Activated CD4-positive, alpha-beta memory T cell treated with anti-CD3 and anti-CD28 coated beads for 36 hours (primary cell): ENCODE data around the gene AUH. TPM values are rescaled to one million over a fixed set of nuclear protein-coding genes. Genes with fewer than 3 reads are reported as not detected.

Experiments
- CTCF ChIA-PET: fragments of 350-600 bp; sonication (Branson Sonifier 250); formaldehyde crosslinking; loops from one replicate; lab custom pipeline; 2021; ENCODE audit warnings: antibody characterized with exemption, inconsistent platforms; lab: Charles Lee
- POLR2A ChIA-PET: fragments of 350-600 bp; sonication (Branson Sonifier 250); formaldehyde crosslinking; loops from one replicate; lab custom pipeline; 2021; ENCODE audit warnings: antibody characterized with exemption; lab: Charles Lee
- DNase-seq: peaks from one replicate; pipeline ENCODE4 v3.0.0-alpha.2; 2020
- H3K27ac Mint-ChIP-seq: one replicate; pipeline ENCODE4 v1.8.0; 2021; ENCODE audit warnings: mixed read lengths
- H3K27me3 Mint-ChIP-seq: one replicate; pipeline ENCODE4 v1.8.0; 2021; ENCODE audit warnings: mixed read lengths
- H3K36me3 Mint-ChIP-seq: one replicate; pipeline ENCODE4 v1.8.0; 2021; ENCODE audit warnings: mixed read lengths
- H3K4me1 Mint-ChIP-seq: one replicate; pipeline ENCODE4 v1.8.0; 2021; ENCODE audit warnings: low read depth, mixed read lengths
- H3K4me3 Mint-ChIP-seq: one replicate; pipeline ENCODE4 v1.8.0; 2021; ENCODE audit warnings: mild to moderate bottlenecking, mixed read lengths
- H3K9me3 Mint-ChIP-seq: one replicate; pipeline ENCODE4 v1.8.0; 2021; ENCODE audit warnings: mixed read lengths
- intact Hi-C: fragments of 100-400 bp; cut with micrococcal nuclease; formaldehyde crosslinking; loops from one replicate; pipeline ENCODE4 v1.15.1; 2023
- total RNA-seq, 2 experiments: library from RNA; stranded (reverse); gene quantifications; one replicate each; pipeline ENCODE4 v1.2.3, GENCODE V29; 2021

AUH gene
- total RNA-seq, 2 experiments from 2014 or later, result 38.8 to 40.9 TPM

DNA sequence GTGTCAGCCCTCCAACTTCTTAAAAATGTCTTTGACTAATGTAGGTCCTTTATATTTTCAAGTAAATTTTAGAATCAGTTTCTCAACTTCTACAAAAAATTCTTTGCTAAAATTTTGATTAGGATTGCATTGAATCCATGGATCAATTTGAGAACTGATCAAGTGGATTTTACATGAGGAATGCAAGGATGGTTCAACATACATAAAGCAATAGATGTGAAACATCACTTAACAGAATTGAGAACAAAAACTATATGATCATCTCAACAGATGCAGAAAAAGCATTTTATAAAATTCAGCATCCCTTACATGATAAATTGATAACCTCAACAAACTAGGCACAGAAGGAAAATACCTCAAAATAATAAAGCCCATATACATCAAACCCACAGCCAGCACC, 190.8 kb downstream of the AUH start:
- H3K27ac Mint-ChIP-seq, result no peak overlapping the region
- H3K9me3 Mint-ChIP-seq, result peaks cover 34% of the 10 kb centered on the region
- DNase-seq, result no peak
- H3K27me3 Mint-ChIP-seq, result no peaks in the 10 kb centered on the region
- H3K4me3 Mint-ChIP-seq, result no peak overlapping the region
- peaks cover 26% of the 10 kb centered on the region for H3K36me3 Mint-ChIP-seq
- ChIA-PET CTCF (interaction anchor here (0.7 kb wide), 1 partner anchor 138 kb away, joined by 4 read pairs; no protein-coding TSS in a partner anchor), POLR2A (no interaction called here)
- peaks cover 27% of the 10 kb centered on the region for H3K4me1 Mint-ChIP-seq
- intact Hi-C loops, result no loop called here

DNA sequence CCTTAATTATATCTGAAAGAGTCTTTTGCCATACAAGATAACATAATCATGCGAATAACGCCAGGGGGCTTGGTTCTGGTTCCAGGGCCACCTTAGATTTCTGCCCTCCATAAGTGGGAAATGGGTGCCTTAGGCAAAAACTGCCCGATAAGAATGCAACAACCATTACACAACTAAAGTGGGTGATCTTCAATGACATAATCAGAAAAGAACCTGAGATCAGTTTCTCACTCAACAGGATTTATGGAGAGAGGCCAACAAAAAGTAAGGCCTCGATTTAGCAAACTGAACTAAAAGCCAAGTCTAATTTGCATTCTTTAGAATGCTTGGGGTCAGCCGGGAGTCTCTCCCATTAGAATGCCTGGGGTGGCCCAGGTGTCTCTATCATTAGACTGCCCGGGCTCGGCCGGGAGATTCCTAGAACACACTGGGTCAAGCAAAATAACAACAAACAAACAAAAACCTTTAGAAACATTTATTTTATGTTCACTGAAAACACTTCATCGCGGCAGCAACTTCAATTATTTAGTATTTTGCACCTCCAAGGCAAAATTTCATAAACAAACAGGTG, 194.8 kb downstream of the AUH start:
- ChIA-PET CTCF (no interaction called here), POLR2A (interaction anchor here (2.7 kb wide), 1 partner anchor 9 kb away, joined by 29 read pairs; no protein-coding TSS in a partner anchor)
- Mint-ChIP-seq H3K4me3 (no peak overlapping the region), H3K27ac (no peak overlapping the region), H3K36me3 (peaks cover 18% of the 10 kb centered on the region), H3K9me3 (peaks cover 25% of the 10 kb centered on the region), H3K4me1 (peaks cover 38% of the 10 kb centered on the region), H3K27me3 (no peaks in the 10 kb centered on the region)
- intact Hi-C loops, result no loop called here
- peak; percentile 2 for DNase-seq

DNA sequence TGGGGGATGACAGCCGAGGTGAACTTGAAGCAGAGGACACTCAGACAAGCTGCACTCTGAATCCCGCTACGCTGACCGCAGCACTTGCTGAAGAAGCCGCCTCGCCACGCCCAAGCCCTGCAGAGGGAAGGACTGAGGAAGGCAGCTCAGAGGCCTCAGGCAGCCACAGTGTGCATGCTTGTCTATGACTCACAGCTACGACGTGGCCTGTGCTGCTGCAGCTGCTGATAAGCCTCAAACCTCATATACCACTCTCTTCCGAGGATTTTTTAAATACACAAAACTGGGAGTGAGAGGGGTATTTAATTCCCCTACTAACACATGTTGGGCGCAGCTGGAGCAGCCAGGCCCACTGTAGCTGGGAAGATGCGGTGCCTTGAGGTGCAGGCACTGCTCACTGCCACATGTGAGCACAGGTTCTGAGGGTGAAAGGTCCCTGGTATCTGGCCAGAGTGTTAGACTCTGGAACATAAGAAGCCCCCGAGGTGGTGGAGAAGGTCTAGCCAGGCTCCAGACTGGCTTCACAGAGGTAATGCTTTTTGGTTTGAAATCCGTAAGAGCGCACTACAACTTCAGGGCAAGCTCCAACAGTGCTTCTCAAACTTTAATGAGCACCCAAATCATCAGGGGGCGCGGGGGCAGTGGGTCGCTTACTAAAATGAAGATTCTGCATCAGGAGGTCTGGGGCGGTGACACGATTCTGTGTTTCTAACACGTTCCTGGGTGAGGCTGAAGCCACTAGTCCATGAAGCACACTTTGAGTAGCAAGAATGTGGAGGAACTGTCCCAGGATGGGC, 196.8 kb downstream of the AUH start:
- Mint-ChIP-seq H3K27me3 (no peaks in the 10 kb centered on the region), H3K27ac (peak overlapping the region; percentile 92), H3K9me3 (peaks cover 6% of the 10 kb centered on the region), H3K36me3 (peaks cover 2% of the 10 kb centered on the region), H3K4me3 (peak overlapping the region; percentile 61), H3K4me1 (peaks cover 46% of the 10 kb centered on the region)
- CTCF ChIA-PET, result interaction anchor here (0.6 to 1.7 kb wide), 6 partner anchors 13 to 268 kb away, joined by 3 to 4 read pairs (median 3); no protein-coding TSS in a partner anchor
- intact Hi-C loops, result loop anchor here (1.0 kb wide), 3 partner anchors 18 to 43 kb away; no protein-coding TSS in a partner anchor
- DNase-seq, result peak; percentile 88
- POLR2A ChIA-PET, result interaction anchor here (0.8 to 4.6 kb wide), 12 partner anchors 11 to 259 kb away, joined by 3 to 39 read pairs (median 6); partner anchors contain the start of genes AUH and NFIL3

Other genes starting within 250 kb of the AUH start
- gene NFIL3, start 61.9 kb upstream of the AUH start, total RNA-seq, result 100 to 1,000 TPM; 102 to 104 TPM